ENCODE results near the gene NARF. TPM values are rescaled to one million over a fixed set of nuclear protein-coding genes. Genes with fewer than 3 reads are reported as not detected.
"Not testable (repeated sequence)": the region's sequence is repeated elsewhere in the genome, so short reads cannot be mapped to it uniquely, and the experiment has no call there.

Gene NARF
- total RNA-seq, 2 experiments from 2014 or later, result 114 TPM

- Mint-ChIP-seq H3K4me1 (peaks cover 38% of the 10 kb centered on the region), H3K27me3 (no peaks in the 10 kb centered on the region), H3K9me3 (ENCODE audit: low read depth) (no peaks in the 10 kb centered on the region), H3K27ac (no peak overlapping the region), H3K4me3 (no peak overlapping the region), H3K36me3 (peaks cover 5% of the 10 kb centered on the region)
- CTCF ChIA-PET, result interaction anchor here (1.2 to 1.7 kb wide), 3 partner anchors 11 to 60 kb away, joined by 3 to 7 read pairs (median 6); no protein-coding TSS in a partner anchor
- DNase-seq (no peak), ATAC-seq (no peak)
Observed at GRCh38 chr17:82493226-82493781, 34.8 kb downstream of the NARF start.

GRCh38 chr17:82494236-82495055 lies 35.9 kb downstream of the NARF start:
- H3K4me1 Mint-ChIP-seq, result peaks cover 43% of the 10 kb centered on the region
- peak; percentile 96 for DNase-seq
- peak; percentile 76 for ATAC-seq
- H3K27ac Mint-ChIP-seq, result peak overlapping the region; percentile 78
- peak overlapping the region; percentile 60 for H3K4me3 Mint-ChIP-seq
- no peaks in the 10 kb centered on the region for H3K36me3 Mint-ChIP-seq
- no peaks in the 10 kb centered on the region for H3K9me3 Mint-ChIP-seq (ENCODE audit: low read depth)
- H3K27me3 Mint-ChIP-seq, result no peaks in the 10 kb centered on the region
- CTCF ChIA-PET, result interaction anchor here (1.1 to 1.9 kb wide), 7 partner anchors 10 to 75 kb away, joined by 3 to 7 read pairs (median 5); no protein-coding TSS in a partner anchor

DNA sequence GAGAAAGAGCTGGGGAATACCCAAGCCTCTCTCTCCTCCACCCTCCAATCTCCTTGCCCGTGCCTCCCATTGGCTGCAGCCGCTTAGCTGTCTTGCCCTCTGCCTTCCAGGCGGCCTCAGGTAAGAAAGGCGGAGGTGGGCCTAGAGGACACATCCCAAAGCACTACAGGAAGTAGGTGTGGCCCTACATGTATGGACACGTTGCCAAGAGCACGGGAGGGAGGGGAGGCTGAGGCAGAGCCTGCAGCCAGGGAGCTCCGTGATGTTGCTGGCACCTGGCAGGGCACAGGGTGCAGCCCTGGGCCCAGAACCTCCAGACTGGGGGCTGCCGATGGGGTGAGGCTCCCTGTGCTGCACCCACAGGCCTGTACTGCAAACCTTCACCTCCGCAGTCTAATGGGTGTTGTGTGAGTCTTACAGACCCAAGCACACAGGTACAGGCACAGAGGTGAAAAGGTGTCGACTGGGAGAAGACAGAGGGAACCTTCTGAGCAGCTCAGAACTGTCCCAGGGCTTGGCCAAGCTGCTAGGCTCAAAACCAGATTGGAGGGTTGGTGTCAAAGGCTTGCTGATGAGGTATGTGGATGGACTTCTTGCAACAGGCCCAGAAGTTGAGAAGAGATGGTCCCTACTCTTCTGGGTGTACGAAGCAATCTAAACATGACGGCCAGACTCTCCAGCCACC lies 37.4 kb downstream of the NARF start:
- Mint-ChIP-seq H3K27me3 (no peaks in the 10 kb centered on the region), H3K4me1 (peaks cover 44% of the 10 kb centered on the region), H3K9me3 (ENCODE audit: low read depth) (no peaks in the 10 kb centered on the region), H3K27ac (peak overlapping the region; percentile 68), H3K36me3 (no peaks in the 10 kb centered on the region), H3K4me3 (peak overlapping the region; percentile 79)
- DNase-seq, result no peak
- CTCF ChIA-PET, result interaction anchor here (0.8 to 1.9 kb wide), 10 partner anchors 9 to 145 kb away, joined by 3 to 8 read pairs (median 3); partner anchors contain the start of gene FOXK2
- no peak for ATAC-seq

DNA sequence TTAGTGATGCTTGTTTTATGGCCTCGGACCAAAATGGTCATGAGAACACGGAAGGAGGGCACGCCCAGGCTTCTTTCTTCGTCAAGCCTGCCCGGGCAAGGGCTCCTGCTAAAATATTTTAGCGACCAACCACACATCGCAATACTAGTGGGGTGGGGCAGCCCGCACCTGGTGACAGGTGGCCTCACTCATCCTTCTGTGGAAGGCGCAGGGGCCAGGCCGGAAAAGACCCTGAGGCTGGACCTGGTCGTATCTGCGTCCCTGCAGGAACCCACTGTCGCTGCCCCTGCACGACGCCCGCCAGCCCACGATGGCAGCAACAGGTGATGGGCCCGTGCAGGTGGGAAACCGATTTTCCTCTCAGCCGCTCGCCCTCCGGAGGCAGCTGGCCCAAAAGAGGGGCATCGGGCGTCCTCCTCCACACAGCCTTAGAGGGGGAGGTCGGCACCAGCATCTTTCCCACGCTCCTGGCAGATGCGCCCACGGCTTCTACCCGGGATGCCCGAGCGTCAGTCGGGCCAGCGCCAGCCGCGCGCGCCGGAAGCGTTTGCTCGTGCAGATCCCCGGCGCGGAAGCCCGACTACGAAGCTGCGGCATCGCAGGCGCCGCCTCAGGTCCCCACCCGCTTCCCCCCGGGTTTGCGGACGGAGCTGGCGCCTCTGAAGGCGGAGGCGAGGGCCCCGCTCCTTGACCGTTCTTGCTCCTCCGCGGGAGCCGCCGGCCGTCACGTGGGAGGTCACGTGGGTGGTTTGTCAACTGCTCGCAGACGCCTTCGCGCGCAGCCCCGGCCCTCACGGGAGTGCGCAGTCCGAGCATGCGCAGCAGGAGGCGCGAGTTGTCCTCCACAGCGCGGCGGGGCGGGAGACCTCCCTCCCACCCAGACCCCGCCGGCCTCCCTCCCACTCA lies 38.2 kb downstream of the NARF start:
- ATAC-seq, result peak; percentile 72
- H3K27ac Mint-ChIP-seq, result peak overlapping the region; percentile 68

GRCh38 chr17:82497483-82498405 lies 39.2 kb downstream of the NARF start:
- Mint-ChIP-seq H3K4me3 (peak overlapping the region; percentile 79), H3K27me3 (no peaks in the 10 kb centered on the region), H3K4me1 (peaks cover 44% of the 10 kb centered on the region), H3K9me3 (ENCODE audit: low read depth) (no peaks in the 10 kb centered on the region), H3K36me3 (no peaks in the 10 kb centered on the region), H3K27ac (peak overlapping the region; percentile 85)
- ATAC-seq (peak; percentile 28), DNase-seq (peak; percentile 60)
- CTCF ChIA-PET, result interaction anchor here (1.0 to 1.2 kb wide), 3 partner anchors 9 to 80 kb away, joined by 3 read pairs; no protein-coding TSS in a partner anchor

More for the DNA sequence above, 38.2 kb downstream of the NARF start:
- H3K27me3 Mint-ChIP-seq, result no peaks in the 10 kb centered on the region
- H3K36me3 Mint-ChIP-seq, result no peaks in the 10 kb centered on the region
- H3K9me3 Mint-ChIP-seq (ENCODE audit: low read depth), result no peaks in the 10 kb centered on the region
- peaks cover 44% of the 10 kb centered on the region for H3K4me1 Mint-ChIP-seq
- peak overlapping the region; percentile 79 for H3K4me3 Mint-ChIP-seq
- DNase-seq, result peak; percentile 95
- CTCF ChIA-PET, result interaction anchor here (0.8 to 1.3 kb wide), 6 partner anchors 10 to 79 kb away, joined by 3 to 6 read pairs (median 3); partner anchors contain the start of gene FOXK2

- ATAC-seq (no peak), DNase-seq (no peak)
- CTCF ChIA-PET, result no interaction called here
- Mint-ChIP-seq H3K27me3 (no peaks in the 10 kb centered on the region), H3K4me3 (no peak overlapping the region), H3K4me1 (peaks cover 18% of the 10 kb centered on the region), H3K9me3 (ENCODE audit: low read depth) (no peaks in the 10 kb centered on the region), H3K27ac (no peak overlapping the region), H3K36me3 (no peaks in the 10 kb centered on the region)
Observed at GRCh38 chr17:82502207-82502606, 43.7 kb downstream of the NARF start.

DNA sequence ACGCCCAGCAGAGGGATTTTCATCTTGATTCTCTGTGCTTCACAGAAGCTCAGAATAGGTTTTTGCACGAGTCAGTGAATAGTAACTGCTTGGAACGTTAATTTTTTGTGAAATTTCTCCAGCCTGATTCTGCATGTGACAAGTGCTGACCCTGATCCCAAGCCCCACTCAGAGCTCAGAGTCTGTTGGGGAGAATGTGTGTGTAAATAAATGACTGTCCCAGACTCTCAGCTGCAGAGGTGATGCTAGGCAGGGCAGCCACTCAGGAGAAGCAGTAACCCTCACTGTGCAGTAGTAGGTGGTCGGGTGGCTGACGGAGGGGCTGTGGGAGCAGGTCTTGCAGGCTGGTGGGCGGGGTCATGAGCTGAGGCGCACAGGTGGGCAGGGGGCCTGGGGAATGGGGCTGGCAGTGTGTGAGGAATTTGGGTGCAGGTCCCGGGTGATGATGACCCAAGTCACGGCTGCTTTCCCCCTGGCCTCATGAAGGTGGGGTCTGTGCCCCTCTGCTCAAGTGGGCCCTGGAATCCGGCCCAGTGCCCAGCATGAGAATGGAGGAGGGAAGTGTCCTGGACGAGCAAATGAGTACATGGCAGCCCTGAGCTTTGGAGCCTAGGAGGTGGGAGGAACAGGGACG lies 44.7 kb downstream of the NARF start:
- no peak for ATAC-seq
- Mint-ChIP-seq H3K9me3 (ENCODE audit: low read depth) (no peaks in the 10 kb centered on the region), H3K27ac (no peak overlapping the region), H3K4me1 (peaks cover 13% of the 10 kb centered on the region), H3K27me3 (no peaks in the 10 kb centered on the region), H3K36me3 (no peaks in the 10 kb centered on the region), H3K4me3 (no peak overlapping the region)
- DNase-seq, result no peak
- CTCF ChIA-PET, result interaction anchor here (2.0 kb wide), 1 partner anchor 9 kb away, joined by 7 read pairs; no protein-coding TSS in a partner anchor

- H3K27me3 Mint-ChIP-seq, result no peaks in the 10 kb centered on the region
- H3K4me1 Mint-ChIP-seq, result peaks cover 12% of the 10 kb centered on the region
Observed at GRCh38 chr17:82503728-82504308, 45.3 kb downstream of the NARF start.

GRCh38 chr17:82505296-82505695 lies 46.8 kb downstream of the NARF start:
- no peak overlapping the region for H3K27ac Mint-ChIP-seq
- peaks cover 6% of the 10 kb centered on the region for H3K4me1 Mint-ChIP-seq
- no peaks in the 10 kb centered on the region for H3K9me3 Mint-ChIP-seq (ENCODE audit: low read depth)
- no peaks in the 10 kb centered on the region for H3K27me3 Mint-ChIP-seq
- CTCF ChIA-PET, result interaction anchor here (0.8 to 1.1 kb wide), 2 partner anchors 10 to 42 kb away, joined by 3 read pairs; no protein-coding TSS in a partner anchor
- ATAC-seq, result no peak
- DNase-seq, result no peak
- no peak overlapping the region for H3K4me3 Mint-ChIP-seq
- no peaks in the 10 kb centered on the region for H3K36me3 Mint-ChIP-seq

More at GRCh38 chr17:82503728-82504308, 45.3 kb downstream of the NARF start:
- CTCF ChIA-PET, result interaction anchor here (2.0 kb wide), 1 partner anchor 10 kb away, joined by 7 read pairs; no protein-coding TSS in a partner anchor
- ATAC-seq (no peak), DNase-seq (no peak)
- no peaks in the 10 kb centered on the region for H3K9me3 Mint-ChIP-seq (ENCODE audit: low read depth)
- no peak overlapping the region for H3K4me3 Mint-ChIP-seq
- H3K27ac Mint-ChIP-seq, result no peak overlapping the region
- no peaks in the 10 kb centered on the region for H3K36me3 Mint-ChIP-seq

- CTCF ChIA-PET, result interaction anchor here (0.8 to 1.4 kb wide), 2 partner anchors 8 to 11 kb away, joined by 3 read pairs; no protein-coding TSS in a partner anchor
- not testable (repeated sequence) for H3K27me3 Mint-ChIP-seq; H3K27ac Mint-ChIP-seq; DNase-seq; H3K36me3 Mint-ChIP-seq; H3K9me3 Mint-ChIP-seq (ENCODE audit: low read depth); H3K4me3 Mint-ChIP-seq
- ATAC-seq, result peak; percentile 70
- peaks cover 10% of the 10 kb centered on the region for H3K4me1 Mint-ChIP-seq
Observed at GRCh38 chr17:82506402-82506801, 47.9 kb downstream of the NARF start.

DNA sequence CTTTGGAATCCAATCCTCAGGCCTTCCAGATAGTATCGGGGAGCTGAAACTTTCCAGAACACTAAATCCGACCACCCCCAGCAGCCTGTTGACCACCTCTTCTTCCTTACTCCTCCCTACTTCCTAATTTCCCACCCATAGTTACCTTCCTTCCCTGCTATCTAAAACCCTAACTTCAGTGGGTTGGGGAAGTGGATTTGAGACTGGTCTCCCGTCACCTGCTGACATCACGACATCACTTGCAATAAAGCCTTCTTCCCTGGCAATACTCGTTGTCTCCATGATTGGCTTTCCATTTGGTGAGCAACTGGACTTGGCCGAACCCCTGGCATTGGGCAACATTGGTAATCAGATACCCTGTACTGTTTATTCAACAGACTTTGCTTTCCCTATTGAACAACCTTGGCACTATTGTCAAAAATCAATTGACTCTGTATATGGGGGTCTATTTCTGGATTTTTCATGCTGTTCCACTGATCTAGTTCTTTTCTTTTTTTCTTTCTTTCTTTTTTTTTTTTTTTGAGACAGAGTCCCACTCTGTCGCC lies 49.2 kb downstream of the NARF start:
- H3K4me1 Mint-ChIP-seq, result peaks cover 13% of the 10 kb centered on the region
- CTCF ChIA-PET, result interaction anchor here (1.0 kb wide), 1 partner anchor 11 kb away, joined by 3 read pairs; no protein-coding TSS in a partner anchor

More for the DNA sequence above, 49.2 kb downstream of the NARF start:
- DNase-seq, result no peak
- no peak for ATAC-seq
- no peaks in the 10 kb centered on the region for H3K36me3 Mint-ChIP-seq
- H3K27ac Mint-ChIP-seq, result no peak overlapping the region
- H3K9me3 Mint-ChIP-seq (ENCODE audit: low read depth), result no peaks in the 10 kb centered on the region
- no peak overlapping the region for H3K4me3 Mint-ChIP-seq
- no peaks in the 10 kb centered on the region for H3K27me3 Mint-ChIP-seq

Measured in activated CD8-positive, alpha-beta memory T cell treated with anti-CD3 and anti-CD28 coated beads, Interleukin-2, amount 10 ng/mL, durations not matched to agents 7 days and 5 days (primary cell).